HCT116 (cell line): Measurements from ENCODE around the gene MCC. TPM values are rescaled to one million over a fixed set of nuclear protein-coding genes. Genes with fewer than 3 reads are reported as not detected.

ENCODE experiments used
- ATAC-seq: fragments of 200-7000 bp; cut with Tn5 transposase; 2 replicates; pipeline ENCODE4 v1.9.1; 2020; ENCODE audit warnings: mild to moderate bottlenecking, moderate library complexity
- BruUV-seq: library from RNA; stranded (reverse); fragments of 400-500 nt; replicated peaks from 2 replicates; lab custom pipeline; 2021; lab: Mats Ljungman, UMichigan
- CTCF ChIA-PET: fragments of 300-600 bp; sonication (Branson Sonifier 250); formaldehyde crosslinking; loops from one replicate; lab custom pipeline; 2021; ENCODE audit warnings: antibody characterized with exemption; lab: Charles Lee
- POLR2A ChIA-PET: fragments of 300-600, 350-600 bp; sonication (Branson Sonifier 250); formaldehyde crosslinking; loops from one replicate; lab custom pipeline; 2021; ENCODE audit warnings: antibody characterized with exemption; lab: Charles Lee
- RAD21 ChIA-PET, 2 experiments: fragments of 300-600 bp; sonication (Branson Sonifier 250); formaldehyde crosslinking; loops; one replicate each; lab custom pipeline; 2023; ENCODE audit warnings: low total read pairs in 2 of 2; ENCODE audit not compliant: uncharacterized antibody in 2 of 2, unreplicated experiment in 2 of 2, low non-redundant PET in 1 of 2; lab: Charles Lee
- DNase-seq: peaks from one replicate; pipeline ENCODE4 v3.0.0-alpha.2; 2010; ENCODE audit warnings: low read depth, low spot score
- H2AFZ ChIP-seq: fragments of 200-600 bp; shearing (Covaris generic), sonication (generic); 2 replicates; pipeline ENCODE4 v1.6.1; 2017; ENCODE audit warnings: low read depth, mixed run types, mixed read lengths, antibody characterized with exemption, low read length; ENCODE audit not compliant: poor library complexity, severe bottlenecking
- H3K27ac ChIP-seq: 2 replicates; pipeline ENCODE4 v1.5.1; 2012; ENCODE audit warnings: low read depth, low read length
- H3K27me3 ChIP-seq: fragments of 200-600 bp; sonication (generic); 2 replicates; pipeline ENCODE4 v1.6.1; 2016; ENCODE audit warnings: mixed run types, low read length, mixed read lengths; ENCODE audit not compliant: insufficient read depth
- H3K36me3 ChIP-seq, 2 experiments: fragments of 200-500 bp in 1 of 2; fragments of 200-600 bp in 1 of 2; sonication (Bioruptor generic) in 1 of 2; sonication (generic) in 1 of 2; 2 replicates each; pipeline versions ENCODE4 v1.5.1 to v1.6.1; 2014 to 2016; ENCODE audit warnings: low read length in 2 of 2, inconsistent platforms in 1 of 2, mixed read lengths in 1 of 2, mixed run types in 1 of 2; ENCODE audit not compliant: insufficient read depth in 2 of 2, control insufficient read depth in 1 of 2
- H3K4me1 ChIP-seq, 2 experiments: fragments of 200-600 bp in 1 of 2; sonication (generic) in 1 of 2; 2 replicates each; pipeline versions ENCODE4 v1.5.1 to v1.6.1; 2012 to 2017; ENCODE audit warnings: low read length in 2 of 2, inconsistent platforms in 1 of 2, mild to moderate bottlenecking in 1 of 2, mixed read lengths in 1 of 2, mixed run types in 1 of 2, moderate library complexity in 1 of 2; ENCODE audit not compliant: insufficient read depth in 2 of 2, control insufficient read depth in 1 of 2
- H3K4me2 ChIP-seq: fragments of 200-600 bp; sonication (generic); 2 replicates; pipeline ENCODE4 v1.6.1; 2017; ENCODE audit warnings: mixed run types, low read length, mixed read lengths
- H3K4me3 ChIP-seq, 2 experiments: fragments of 200-600 bp in 1 of 2; sonication (generic) in 1 of 2; replicated peaks in 1 of 2; 2 replicates each; pipeline ENCODE4 v1.5.1; 2011 to 2016; ENCODE audit warnings: low read length in 2 of 2, control low read depth in 1 of 2, low read depth in 1 of 2, mild to moderate bottlenecking in 1 of 2, mixed read lengths in 1 of 2, mixed run types in 1 of 2
- H3K79me2 ChIP-seq: fragments of 200-600 bp; sonication (generic); 2 replicates; pipeline ENCODE4 v1.6.1; 2017; ENCODE audit warnings: mild to moderate bottlenecking, mixed run types, low read length, moderate library complexity, mixed read lengths; ENCODE audit not compliant: insufficient read depth
- H3K9ac ChIP-seq: fragments of 200-600 bp; sonication (generic); 2 replicates; pipeline ENCODE4 v1.6.1; 2016; ENCODE audit warnings: low read length, mixed read lengths
- H3K9me2 ChIP-seq: fragments of 200-600 bp; sonication (generic), shearing (Covaris generic); 2 replicates; pipeline ENCODE4 v1.6.1; 2017; ENCODE audit warnings: mixed run types, mild to moderate bottlenecking, moderate library complexity; ENCODE audit not compliant: insufficient read depth
- H3K9me3 ChIP-seq, 2 experiments: fragments of 200-500 bp in 1 of 2; fragments of 200-600 bp in 1 of 2; sonication (Bioruptor generic) in 1 of 2; sonication (generic) in 1 of 2; 2 replicates each; pipeline ENCODE4 v1.6.1; 2014 to 2017; ENCODE audit warnings: low read length in 2 of 2, mixed read lengths in 2 of 2, inconsistent platforms in 1 of 2, low read depth in 1 of 2, mild to moderate bottlenecking in 1 of 2, mixed run types in 1 of 2, moderate library complexity in 1 of 2; ENCODE audit not compliant: control insufficient read depth in 1 of 2, insufficient read depth in 1 of 2
- H4K20me1 ChIP-seq: fragments of 200-600 bp; sonication (generic), shearing (Covaris generic); 2 replicates; pipeline ENCODE4 v1.6.1; 2017; ENCODE audit warnings: mixed run types, mild to moderate bottlenecking, moderate library complexity; ENCODE audit not compliant: insufficient read depth
- ATF3 ChIP-seq: IDR thresholded peaks from 2 replicates; pipeline ENCODE4 v1.6.1; 2012
- EZH2phosphoT487 ChIP-seq: fragments of 200-600 bp; IDR thresholded peaks from 2 replicates; pipeline ENCODE4 v1.6.1; 2018; ENCODE audit warnings: antibody characterized with exemption, borderline replicate concordance
- JUND ChIP-seq: IDR thresholded peaks from 2 replicates; pipeline ENCODE4 v1.6.1; 2012
- POLR2AphosphoS5 ChIP-seq: IDR thresholded peaks from 2 replicates; pipeline ENCODE4 v1.6.1; 2011; ENCODE audit warnings: mild to moderate bottlenecking, low read depth, low read length, moderate library complexity
- RAD21 ChIP-seq: IDR thresholded peaks from 2 replicates; pipeline ENCODE4 v1.6.1; 2012; ENCODE audit warnings: low read depth, mild to moderate bottlenecking
- REST ChIP-seq: IDR thresholded peaks from 2 replicates; pipeline ENCODE4 v1.6.1; 2012; ENCODE audit warnings: low read depth
- SIN3A ChIP-seq: IDR thresholded peaks from 2 replicates; pipeline ENCODE4 v1.6.1; 2012; ENCODE audit warnings: low read depth
- SP1 ChIP-seq: IDR thresholded peaks from 2 replicates; pipeline ENCODE4 v1.6.1; 2012; ENCODE audit warnings: low read depth
- YY1 ChIP-seq: IDR thresholded peaks from 2 replicates; pipeline ENCODE4 v1.6.1; 2011; ENCODE audit warnings: low read length, low read depth, moderate library complexity, mild to moderate bottlenecking; ENCODE audit not compliant: insufficient replicate concordance; ENCODE audit errors: extremely low read depth
- ZBTB33 ChIP-seq: IDR thresholded peaks from 2 replicates; pipeline ENCODE4 v1.6.1; 2011; ENCODE audit warnings: mild to moderate bottlenecking, low read length, moderate library complexity; ENCODE audit not compliant: insufficient replicate concordance; ENCODE audit errors: extremely low read depth
- ZFX ChIP-seq: fragments of 450-650 bp; IDR thresholded peaks from 2 replicates; pipeline ENCODE4 v1.6.1; 2017
- intact Hi-C: fragments of 100-400 bp; cut with micrococcal nuclease; formaldehyde crosslinking; loops from 2 replicates; pipeline ENCODE4 v1.10.0; 2022
- total RNA-seq: library from RNA; stranded (reverse); gene quantifications from one replicate; pipeline ENCODE4 v1.2.1, GENCODE V29; 2021; ENCODE audit not compliant: unreplicated experiment

The MCC gene
- total RNA-seq, 1 experiment from 2014 or later = 20.1 TPM

GRCh38 chr5:113224605-113225065 is 263.6 kb downstream of the MCC start (continued):
- no peak for TF ChIP-seq REST
- no peak for TF ChIP-seq JUND
- no peak for TF ChIP-seq ZFX
- no peak for TF ChIP-seq SP1
- TF ChIP-seq, all 23 proteins: peak for 0

- H3K9ac ChIP-seq = no peak overlapping the region
- H3K79me2 ChIP-seq = no peaks in the 10 kb centered on the region
- intact Hi-C loops = no loop called here
- POLR2A ChIA-PET = no interaction called here
- H3K9me3 ChIP-seq = no peaks in the 10 kb centered on the region
- no peak for DNase-seq
- H3K27me3 ChIP-seq = no peaks in the 10 kb centered on the region
- no TSS peak for BruUV-seq
- peaks cover 2 to 3% of the 10 kb centered on the region in 2 experiments; a peak in 3 of 4 replicates for H3K4me1 ChIP-seq
- CTCF ChIA-PET = no interaction called here
- no peak for TF ChIP-seq ATF3
- TF ChIP-seq SIN3A = no peak
- no peak for TF ChIP-seq ZFX
- TF ChIP-seq JUND = no peak
- no peak for TF ChIP-seq RAD21
- TF ChIP-seq ZBTB33 = no peak
- TF ChIP-seq EZH2phosphoT487 = no peak
- TF ChIP-seq YY1 = no peak
- TF ChIP-seq POLR2AphosphoS5 = no peak
- no peak overlapping the region for H3K4me3 ChIP-seq
- no peak overlapping the region for H3K27ac ChIP-seq
- no peaks in the 10 kb centered on the region for H3K36me3 ChIP-seq
- ATAC-seq = no peak
- no peak overlapping the region for H3K4me2 ChIP-seq
- H2AFZ ChIP-seq = no peak overlapping the region
- H3K9me2 ChIP-seq = no peaks in the 10 kb centered on the region
- H4K20me1 ChIP-seq = no peaks in the 10 kb centered on the region
- RAD21 ChIA-PET = no interaction called here
Measured at GRCh38 chr5:113223831-113224604, 264.2 kb downstream of the MCC start.
